Kidney (tissue), 2 donors: Measurements from ENCODE around the gene PAPOLB. TPM values are rescaled to one million over a fixed set of nuclear protein-coding genes. Genes with fewer than 3 reads are reported as not detected.

Source experiments
- polyA plus RNA-seq: library from polyadenylated mRNA; stranded (reverse); fragments of 350-450 nt; fragmentation: Illumina TruSeq; extraction: RNeasy Lipid Tissue Mini Kit (QIAGEN cat#74804); gene quantifications from one replicate; pipeline ENCODE4 v1.2.3, GENCODE V29; 2014; ENCODE audit warnings: low read depth, low replicate concordance; ENCODE audit not compliant: insufficient read depth
- total RNA-seq: library from RNA; stranded (reverse); fragmentation: NEBNext Ultra II Directional; extraction: Animal tissue kit (Norgen Biotek cat#: 25700); gene quantifications from one replicate; pipeline ENCODE4 v1.2.1, GENCODE V29; 2021
- donor health status: DM: yes; HTN: yes; CAD: no.

PAPOLB gene
- total and polyA plus RNA-seq, 2 donors from 2014 or later, result 0.06 TPM; not detected in 1

Other genes with a start within 250 kb of the PAPOLB start
- 44.2 TPM for gene FOXK1, start 179.7 kb downstream of the PAPOLB start, total RNA-seq
- gene FOXK1, start 179.7 kb downstream of the PAPOLB start, polyA plus RNA-seq, result 3.9 TPM
- 38.5 TPM for gene AP5Z1, start 86.4 kb downstream of the PAPOLB start, total RNA-seq
- gene AP5Z1, start 86.4 kb downstream of the PAPOLB start, polyA plus RNA-seq, result 23.4 TPM
- gene RADIL, start 21.7 kb upstream of the PAPOLB start, total RNA-seq, result 1.0 TPM
- gene RADIL, start 21.7 kb upstream of the PAPOLB start, polyA plus RNA-seq, result 1.7 TPM
- gene MMD2, start 97.2 kb upstream of the PAPOLB start, total RNA-seq, result not detected
- not detected for gene MMD2, start 97.2 kb upstream of the PAPOLB start, polyA plus RNA-seq
- 14.1 TPM for gene RBAK, start 183.8 kb upstream of the PAPOLB start, total RNA-seq
- 3.2 TPM for gene RBAK, start 183.8 kb upstream of the PAPOLB start, polyA plus RNA-seq